GM21367 (cell line): ENCODE results near the gene RHOC.
"Not testable (repeated sequence)": the region's sequence is repeated elsewhere in the genome, so short reads cannot be mapped to it uniquely, and the experiment has no call there.

Source experiments
- ATAC-seq: cut with Tn5 transposase; IDR thresholded peaks from one replicate; pipeline ENCODE4 v1.9.1; 2021; ENCODE audit not compliant: unreplicated experiment

The RHOC gene

GRCh38 chr1:112706505-112707220 lies at the start of gene RHOC:
RHOC (minus strand) TSS chr1:112707127; CDS start chr1:112703799, 3,328 bp downstream.
- ATAC-seq: peak; percentile 49

DNA sequence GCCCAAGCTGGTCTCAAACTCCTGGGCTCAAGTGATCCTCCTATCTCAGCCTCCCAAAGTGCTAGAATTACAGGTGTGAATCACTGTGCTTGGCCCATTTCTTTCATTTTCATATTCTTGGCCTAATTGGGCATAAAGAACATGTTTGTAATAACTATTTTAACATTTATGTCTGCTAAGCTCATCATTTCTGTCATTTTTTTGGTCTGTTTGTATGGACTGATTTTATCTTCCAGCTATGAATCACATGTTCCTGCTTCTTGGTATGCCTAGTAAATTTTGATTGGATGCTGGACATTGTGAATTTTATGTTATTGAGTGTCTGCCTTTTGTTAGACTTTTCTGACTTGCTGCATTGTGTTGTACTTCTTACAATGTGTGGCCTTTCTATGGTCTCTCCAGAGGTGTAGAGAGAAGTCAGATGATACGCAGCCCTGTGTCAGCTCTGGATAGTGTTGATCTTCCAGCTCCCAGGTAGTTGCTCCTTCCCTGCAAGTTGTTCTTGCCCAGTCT lies 47.2 kb upstream of the RHOC start:
- ATAC-seq: no peak

DNA sequence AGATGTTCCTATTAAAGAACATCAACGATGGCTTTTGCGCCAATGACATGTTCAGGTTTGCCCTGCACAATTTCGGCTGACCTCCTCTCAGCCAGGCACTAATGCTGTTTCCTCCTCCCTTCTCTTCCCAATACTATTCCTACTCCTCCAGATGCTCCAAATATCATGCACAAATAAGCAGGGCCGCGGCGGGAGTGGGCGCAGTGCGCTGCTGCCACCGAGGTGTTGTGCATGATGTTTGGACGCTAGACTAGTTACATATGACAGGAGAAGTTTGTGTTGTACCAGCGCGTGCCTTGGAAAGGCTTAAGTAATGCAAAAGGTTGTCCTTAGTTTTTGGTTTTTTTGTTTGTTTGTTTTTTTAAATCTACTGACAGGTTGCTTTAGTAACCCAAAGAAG lies 41.5 kb upstream of the RHOC start:
- ATAC-seq: no peak

GRCh38 chr1:112744009-112744578 lies 37.2 kb upstream of the RHOC start:
- ATAC-seq: no peak

- no peak for ATAC-seq
Measured at GRCh38 chr1:112743174-112744008, 36.5 kb upstream of the RHOC start.

GRCh38 chr1:112737573-112737972 lies 30.6 kb upstream of the RHOC start:
- ATAC-seq: no peak

DNA sequence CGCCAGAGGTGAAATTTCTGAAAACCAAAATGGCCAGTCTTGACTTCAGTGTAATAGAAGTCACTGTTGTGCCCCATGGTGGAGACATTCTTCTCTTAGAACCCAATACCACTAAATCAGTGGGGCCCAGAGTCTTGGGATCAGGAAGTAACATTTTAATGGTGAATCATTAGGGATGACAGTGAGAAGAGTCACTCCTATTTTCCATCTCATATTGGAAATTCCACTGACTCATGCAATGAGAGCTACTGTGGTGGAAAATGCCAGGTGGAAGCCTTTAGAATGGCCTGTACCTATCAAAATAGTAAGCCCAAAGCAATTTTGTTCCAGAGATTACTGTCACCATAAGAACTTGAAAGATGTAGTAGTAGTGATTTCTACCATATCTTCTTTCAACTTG lies 28.8 kb upstream of the RHOC start:
- no peak for ATAC-seq

GRCh38 chr1:112731451-112731850 lies 24.5 kb upstream of the RHOC start:
- no peak for ATAC-seq

DNA sequence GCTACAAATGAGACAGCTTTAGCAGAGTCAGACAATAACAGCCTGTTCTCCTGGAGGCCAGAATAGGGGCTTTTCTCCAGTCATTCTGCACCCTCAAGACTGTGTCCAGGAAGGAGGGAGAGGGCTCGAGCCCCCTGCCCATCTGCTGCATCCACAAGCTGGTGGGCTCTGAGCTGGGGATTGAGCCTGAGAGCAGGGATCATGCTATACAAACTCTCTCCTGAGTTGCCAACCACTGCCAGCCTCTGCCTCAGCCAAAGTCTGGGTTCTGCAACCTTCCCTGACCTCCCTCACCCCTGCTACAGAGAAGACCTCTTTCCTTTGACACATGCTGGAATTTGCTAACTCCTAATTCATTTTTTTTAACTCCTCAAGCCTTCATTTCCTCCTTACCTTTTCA lies 23.0 kb upstream of the RHOC start:
- no peak for ATAC-seq

- not testable (repeated sequence) for ATAC-seq
Measured at GRCh38 chr1:112729011-112729410, 22.1 kb upstream of the RHOC start.

GRCh38 chr1:112728306-112728971 lies 21.5 kb upstream of the RHOC start:
- not testable (repeated sequence) for ATAC-seq

DNA sequence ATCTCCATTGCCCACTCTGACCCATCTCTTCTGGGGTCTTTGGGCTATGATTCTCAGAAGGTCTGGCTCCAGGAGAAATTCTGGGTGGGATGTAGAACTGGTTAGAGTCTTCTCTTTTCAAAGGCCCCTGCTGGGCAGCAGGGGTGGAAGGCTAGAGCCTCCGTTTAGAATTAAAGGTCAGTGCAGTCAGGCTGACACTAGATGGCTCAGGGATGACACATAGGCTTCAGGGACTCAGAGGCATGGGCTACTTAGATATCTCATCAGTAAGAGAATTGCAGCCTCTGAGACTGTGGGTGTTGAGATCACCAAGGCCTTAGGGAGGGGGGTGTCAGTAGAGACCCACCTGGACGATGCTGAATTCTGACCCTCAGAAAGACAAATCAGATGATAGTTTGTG lies 20.8 kb upstream of the RHOC start:
- ATAC-seq: no peak

- not testable (repeated sequence) for ATAC-seq
Measured at GRCh38 chr1:112724240-112724639, 17.3 kb upstream of the RHOC start.

DNA sequence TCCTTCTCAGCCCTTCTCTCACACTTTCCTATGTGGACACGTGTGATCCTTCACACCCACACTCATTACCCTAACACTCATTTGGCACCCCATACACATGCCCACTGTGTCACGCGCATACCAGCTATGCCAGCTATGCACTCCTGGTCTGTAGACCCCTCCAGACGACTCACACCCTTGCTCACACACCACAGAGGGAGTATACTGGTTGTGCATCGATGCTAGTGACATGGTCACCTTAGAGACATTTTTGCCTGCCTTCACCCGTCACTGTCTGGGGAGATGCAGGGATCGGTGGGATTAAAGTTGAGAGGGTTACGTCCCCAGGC lies 16.5 kb upstream of the RHOC start:
- ATAC-seq: no peak

DNA sequence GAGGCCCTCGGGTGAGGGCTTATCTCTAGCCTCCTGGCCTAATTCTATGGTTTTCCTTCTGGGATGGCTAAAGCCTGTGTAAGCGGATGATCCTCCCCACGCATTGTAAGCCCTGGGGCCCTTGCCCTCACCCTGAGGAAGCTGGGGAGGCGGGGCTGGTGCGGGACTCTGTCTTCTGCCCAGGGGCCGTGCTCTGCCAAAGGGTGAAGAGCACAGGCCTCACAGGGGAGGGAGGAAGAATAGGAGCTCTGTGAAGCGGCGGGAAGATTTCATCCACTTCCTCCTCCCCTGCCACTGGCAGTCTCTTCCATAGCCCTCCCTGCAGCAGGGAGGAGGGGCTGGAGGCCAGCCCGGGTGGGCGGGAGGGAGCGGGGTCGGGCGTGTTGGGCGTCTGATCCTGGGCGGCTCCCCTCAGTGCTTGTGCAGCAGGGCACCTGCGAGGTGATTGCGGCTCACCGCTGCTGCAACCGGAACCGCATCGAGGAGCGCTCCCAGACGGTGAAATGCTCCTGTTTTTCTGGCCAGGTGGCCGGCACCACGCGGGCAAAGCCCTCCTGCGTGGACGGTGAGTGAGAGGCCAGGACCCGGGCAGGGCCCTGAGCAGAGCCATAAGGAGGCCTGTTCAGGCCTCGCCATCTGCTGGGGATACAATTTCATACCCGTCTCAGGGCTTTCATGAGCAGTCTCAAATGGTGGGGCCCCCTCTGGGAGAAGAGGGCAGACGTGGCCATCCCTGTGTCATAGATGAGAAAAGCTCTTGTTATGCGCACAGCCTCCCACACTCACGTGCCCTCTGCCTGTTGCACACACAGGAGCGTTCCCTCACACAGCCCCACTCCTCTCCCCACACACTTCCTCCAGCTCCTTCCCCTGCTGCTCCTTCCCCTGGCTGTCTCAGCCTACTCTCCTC lies 15.9 kb upstream of the RHOC start:
- no peak for ATAC-seq

GRCh38 chr1:112721966-112722524 lies 15.1 kb upstream of the RHOC start:
- ATAC-seq: no peak

DNA sequence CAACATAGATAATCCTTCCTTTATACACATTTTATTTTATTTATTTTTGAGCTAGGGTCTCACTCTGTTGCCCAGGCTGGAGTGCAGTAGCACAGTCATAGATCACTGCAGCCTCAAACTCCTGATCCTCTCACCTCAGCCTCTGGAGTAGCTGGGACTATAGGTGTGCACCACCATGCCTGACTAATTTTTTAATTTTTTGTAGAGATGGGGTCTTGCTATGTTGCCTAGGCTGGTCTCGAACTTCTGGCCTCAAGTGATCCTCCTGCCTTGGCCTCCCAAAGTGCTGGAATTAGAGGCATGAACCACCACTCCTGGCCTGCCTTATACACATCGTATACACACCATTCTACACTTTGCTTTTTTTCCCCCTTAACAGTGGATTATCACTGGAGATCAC lies 14.4 kb upstream of the RHOC start:
- ATAC-seq: not testable (repeated sequence)

GRCh38 chr1:112720800-112721199 lies 13.9 kb upstream of the RHOC start:
- no peak for ATAC-seq

GRCh38 chr1:112719706-112720105 lies 12.8 kb upstream of the RHOC start:
- ATAC-seq: no peak
